K562 (cell line): ENCODE results near the gene SIAE.

Experiments
- HIVEP1 ChIP-seq: fragments of 250-450 bp; sonication (Bioruptor Pico); IDR thresholded peaks from 2 replicates; pipeline ENCODE4 v1.4.0; 2020; ENCODE audit warnings: mild to moderate bottlenecking
- JUN ChIP-seq, 2 experiments: sonication (generic) in 1 of 2; formaldehyde crosslinking in 1 of 2; IDR thresholded peaks; 2 replicates each; pipeline versions ENCODE4 v1.6.1 to v1.8.0; 2012 to 2022; ENCODE audit warnings: borderline replicate concordance in 2 of 2, mild to moderate bottlenecking in 2 of 2, improper control_type of control experiment in 1 of 2, low read depth in 1 of 2, low read length in 1 of 2, missing genetic modification reagents in 1 of 2
- JUND ChIP-seq, 2 experiments: IDR thresholded peaks; 2 replicates in 1 of 2; 3 replicates in 1 of 2; pipeline ENCODE4 v1.6.1; 2011; ENCODE audit warnings: borderline replicate concordance in 2 of 2, low read depth in 2 of 2, low read length in 2 of 2, improper control_type of control experiment in 1 of 2, missing biosample characterization in 1 of 2, missing genetic modification characterization in 1 of 2, missing genetic modification reagents in 1 of 2
- KLF13 ChIP-seq: fragments of 450-650 bp; IDR thresholded peaks from 2 replicates; pipeline ENCODE4 v1.6.1; 2016; ENCODE audit warnings: missing genetic modification characterization, low read depth, mild to moderate bottlenecking, missing compliant biosample characterization, moderate library complexity, borderline replicate concordance
- POLR2AphosphoS5 ChIP-seq: IDR thresholded peaks from 2 replicates; pipeline ENCODE4 v1.6.1; 2011; ENCODE audit warnings: mild to moderate bottlenecking, low read depth, low read length, moderate library complexity; ENCODE audit not compliant: control insufficient read depth, insufficient read depth
- ZFP1 ChIP-seq: fragments of 450-650 bp; formaldehyde crosslinking; IDR thresholded peaks from 2 replicates; pipeline ENCODE4 v1.4.0; 2020; ENCODE audit warnings: mild to moderate bottlenecking, mixed read lengths
- ZFX ChIP-seq: sonication (generic); formaldehyde crosslinking; IDR thresholded peaks from 2 replicates; pipeline ENCODE4 v1.8.0; 2022; ENCODE audit warnings: mild to moderate bottlenecking, missing genetic modification reagents, moderate library complexity
- ZNF431 ChIP-seq: sonication (generic); formaldehyde crosslinking; IDR thresholded peaks from 2 replicates; pipeline ENCODE4 v1.8.0; 2022; ENCODE audit warnings: mild to moderate bottlenecking, missing genetic modification reagents
- TF ChIP-seq, protein P1 (sequence below): sonication (generic); formaldehyde crosslinking; IDR thresholded peaks from 2 replicates; pipeline ENCODE4 v1.8.0; 2023; ENCODE audit warnings: mild to moderate bottlenecking, missing genetic modification reagents
- TF ChIP-seq, protein P2 (sequence below): fragments of 200-800 bp; sonication (Bioruptor generic); IDR thresholded peaks from 2 replicates; pipeline ENCODE4 v1.6.1; 2017; ENCODE audit warnings: missing genetic modification characterization, missing compliant biosample characterization
- TF ChIP-seq, protein P3 (sequence below): sonication (generic); formaldehyde crosslinking; IDR thresholded peaks from 2 replicates; pipeline ENCODE4 v1.8.1; 2023; ENCODE audit warnings: mild to moderate bottlenecking, missing genetic modification reagents
- TF ChIP-seq, protein P4 (sequence below): IDR thresholded peaks from 2 replicates; pipeline ENCODE4 v1.6.1; 2014; ENCODE audit warnings: antibody characterized with exemption

DNA sequence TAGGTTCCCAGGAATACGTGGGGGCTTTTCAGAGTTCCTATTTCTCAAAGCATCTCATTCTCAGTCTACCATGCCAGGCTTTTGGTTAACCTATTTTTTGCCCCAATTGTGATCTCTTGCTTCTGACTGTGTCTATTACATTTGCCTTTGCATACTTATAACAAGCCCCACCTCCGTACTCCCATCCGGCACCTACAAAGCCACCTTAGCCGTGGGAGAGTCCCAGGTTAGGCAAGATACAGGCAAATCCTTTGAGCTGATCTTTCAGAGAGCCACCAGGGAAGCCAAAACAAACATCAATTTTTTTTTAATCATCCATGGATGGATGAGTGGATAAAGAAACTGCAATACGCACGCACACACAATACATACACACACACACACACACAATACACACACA is 80.9 kb downstream of the SIAE start:
- TF ChIP-seq KLF13 (tag) (no peak), ZFP1 (CRISPR knock-in tag) (no peak), JUN (IDR thresholded peaks at IDR 0.05; ENCODE audit: borderline replicate concordance, low read depth, low read length) (no peak), JUN (CRISPR knock-in tag; IDR thresholded peaks at IDR 0.05; ENCODE audit: borderline replicate concordance) (no peak), HIVEP1 (CRISPR knock-in tag) (no peak), ZNF431 (CRISPR knock-in tag) (no peak), POLR2AphosphoS5 (no peak), JUND (IDR thresholded peaks at IDR 0.05; ENCODE audit: borderline replicate concordance, low read depth, low read length) (no peak), JUND (tag; IDR thresholded peaks at IDR 0.05; ENCODE audit: borderline replicate concordance, low read depth, low read length) (no peak), ZFX (CRISPR knock-in tag) (no peak)
- TF ChIP-seq, protein P1, sequence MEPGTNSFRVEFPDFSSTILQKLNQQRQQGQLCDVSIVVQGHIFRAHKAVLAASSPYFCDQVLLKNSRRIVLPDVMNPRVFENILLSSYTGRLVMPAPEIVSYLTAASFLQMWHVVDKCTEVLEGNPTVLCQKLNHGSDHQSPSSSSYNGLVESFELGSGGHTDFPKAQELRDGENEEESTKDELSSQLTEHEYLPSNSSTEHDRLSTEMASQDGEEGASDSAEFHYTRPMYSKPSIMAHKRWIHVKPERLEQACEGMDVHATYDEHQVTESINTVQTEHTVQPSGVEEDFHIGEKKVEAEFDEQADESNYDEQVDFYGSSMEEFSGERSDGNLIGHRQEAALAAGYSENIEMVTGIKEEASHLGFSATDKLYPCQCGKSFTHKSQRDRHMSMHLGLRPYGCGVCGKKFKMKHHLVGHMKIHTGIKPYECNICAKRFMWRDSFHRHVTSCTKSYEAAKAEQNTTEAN (CRISPR knock-in tag): no peak
- TF ChIP-seq, protein P2, sequence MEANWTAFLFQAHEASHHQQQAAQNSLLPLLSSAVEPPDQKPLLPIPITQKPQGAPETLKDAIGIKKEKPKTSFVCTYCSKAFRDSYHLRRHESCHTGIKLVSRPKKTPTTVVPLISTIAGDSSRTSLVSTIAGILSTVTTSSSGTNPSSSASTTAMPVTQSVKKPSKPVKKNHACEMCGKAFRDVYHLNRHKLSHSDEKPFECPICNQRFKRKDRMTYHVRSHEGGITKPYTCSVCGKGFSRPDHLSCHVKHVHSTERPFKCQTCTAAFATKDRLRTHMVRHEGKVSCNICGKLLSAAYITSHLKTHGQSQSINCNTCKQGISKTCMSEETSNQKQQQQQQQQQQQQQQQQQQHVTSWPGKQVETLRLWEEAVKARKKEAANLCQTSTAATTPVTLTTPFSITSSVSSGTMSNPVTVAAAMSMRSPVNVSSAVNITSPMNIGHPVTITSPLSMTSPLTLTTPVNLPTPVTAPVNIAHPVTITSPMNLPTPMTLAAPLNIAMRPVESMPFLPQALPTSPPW (CRISPR knock-in tag): no peak
- TF ChIP-seq, protein P3, sequence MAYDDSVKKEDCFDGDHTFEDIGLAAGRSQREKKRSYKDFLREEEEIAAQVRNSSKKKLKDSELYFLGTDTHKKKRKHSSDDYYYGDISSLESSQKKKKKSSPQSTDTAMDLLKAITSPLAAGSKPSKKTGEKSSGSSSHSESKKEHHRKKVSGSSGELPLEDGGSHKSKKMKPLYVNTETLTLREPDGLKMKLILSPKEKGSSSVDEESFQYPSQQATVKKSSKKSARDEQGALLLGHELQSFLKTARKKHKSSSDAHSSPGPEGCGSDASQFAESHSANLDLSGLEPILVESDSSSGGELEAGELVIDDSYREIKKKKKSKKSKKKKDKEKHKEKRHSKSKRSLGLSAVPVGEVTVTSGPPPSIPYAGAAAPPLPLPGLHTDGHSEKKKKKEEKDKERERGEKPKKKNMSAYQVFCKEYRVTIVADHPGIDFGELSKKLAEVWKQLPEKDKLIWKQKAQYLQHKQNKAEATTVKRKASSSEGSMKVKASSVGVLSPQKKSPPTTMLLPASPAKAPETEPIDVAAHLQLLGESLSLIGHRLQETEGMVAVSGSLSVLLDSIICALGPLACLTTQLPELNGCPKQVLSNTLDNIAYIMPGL: no peak
- TF ChIP-seq, protein P4, sequence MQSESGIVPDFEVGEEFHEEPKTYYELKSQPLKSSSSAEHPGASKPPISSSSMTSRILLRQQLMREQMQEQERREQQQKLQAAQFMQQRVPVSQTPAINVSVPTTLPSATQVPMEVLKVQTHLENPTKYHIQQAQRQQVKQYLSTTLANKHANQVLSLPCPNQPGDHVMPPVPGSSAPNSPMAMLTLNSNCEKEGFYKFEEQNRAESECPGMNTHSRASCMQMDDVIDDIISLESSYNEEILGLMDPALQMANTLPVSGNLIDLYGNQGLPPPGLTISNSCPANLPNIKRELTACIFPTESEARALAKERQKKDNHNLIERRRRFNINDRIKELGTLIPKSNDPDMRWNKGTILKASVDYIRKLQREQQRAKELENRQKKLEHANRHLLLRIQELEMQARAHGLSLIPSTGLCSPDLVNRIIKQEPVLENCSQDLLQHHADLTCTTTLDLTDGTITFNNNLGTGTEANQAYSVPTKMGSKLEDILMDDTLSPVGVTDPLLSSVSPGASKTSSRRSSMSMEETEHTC: no peak
